Natural killer cell (primary cell): Measurements from ENCODE around the gene RBM33. TPM values are rescaled to one million over a fixed set of nuclear protein-coding genes. Genes with fewer than 3 reads are reported as not detected.

Experiments used
- ATAC-seq, 3 donors: fragments of 150-1000 bp in 2 of 3; fragments of 200-7000 bp in 1 of 3; cut with Tn5 transposase; 1 replicate in 1 of 3; 2 replicates in 2 of 3; pipeline ENCODE4 v1.10.0; 2021; ENCODE audit warnings: mild to moderate bottlenecking in 2 of 3, moderate library complexity in 2 of 3
- DNase-seq, 2 donors: peaks; one replicate each; pipeline versions ENCODE4 v3.0.0 to v3.0.0-alpha.2; 2013 to 2021; ENCODE audit warnings: mixed read lengths in 1 of 2
- H3K27ac ChIP-seq: one replicate; pipeline ENCODE4 v1.5.1; 2013; ENCODE audit warnings: mild to moderate bottlenecking, low read length
- H3K27me3 ChIP-seq: one replicate; pipeline ENCODE4 v1.6.1; 2013; ENCODE audit warnings: low read length; ENCODE audit not compliant: control insufficient read depth, insufficient read depth
- H3K36me3 ChIP-seq: one replicate; pipeline ENCODE4 v1.6.1; 2013; ENCODE audit warnings: low read length; ENCODE audit not compliant: control insufficient read depth, insufficient read depth
- H3K4me1 ChIP-seq: one replicate; pipeline ENCODE4 v1.6.1; 2013; ENCODE audit warnings: low read length; ENCODE audit not compliant: control insufficient read depth, insufficient read depth
- H3K4me3 ChIP-seq: one replicate; pipeline ENCODE4 v1.5.1; 2013; ENCODE audit warnings: low read length
- H3K9me3 ChIP-seq: one replicate; pipeline ENCODE4 v1.6.1; 2013; ENCODE audit warnings: low read length; ENCODE audit not compliant: control insufficient read depth, insufficient read depth
- H3K27ac Mint-ChIP-seq, 2 donors: one replicate each; pipeline ENCODE4 v1.8.0; 2022; ENCODE audit warnings: mild to moderate bottlenecking in 2 of 2, mixed read lengths in 2 of 2, moderate library complexity in 1 of 2
- H3K27me3 Mint-ChIP-seq, 2 donors: one replicate each; pipeline ENCODE4 v1.8.0; 2022; ENCODE audit warnings: low read depth in 2 of 2, mixed read lengths in 2 of 2
- H3K36me3 Mint-ChIP-seq: one replicate; pipeline ENCODE4 v1.8.0; 2022; ENCODE audit warnings: mixed read lengths
- H3K4me1 Mint-ChIP-seq, 2 donors: one replicate each; pipeline ENCODE4 v1.8.0; 2022; ENCODE audit warnings: mixed read lengths in 2 of 2
- H3K4me3 Mint-ChIP-seq: one replicate; pipeline ENCODE4 v1.8.0; 2022; ENCODE audit warnings: mild to moderate bottlenecking, moderate library complexity, mixed read lengths
- H3K9me3 Mint-ChIP-seq, 2 donors: one replicate each; pipeline ENCODE4 v1.8.0; 2022; ENCODE audit warnings: mixed read lengths in 2 of 2
- CTCF ChIP-seq: fragments of 200-600 bp; IDR thresholded peaks from one replicate; pipeline ENCODE4 v1.8.0; 2022; ENCODE audit warnings: antibody characterized with exemption
- WGBS: methylation state at CpG from one replicate; pipeline ENCODE4 v1.1.7; 2013; ENCODE audit warnings: missing lambda C conversion rate; ENCODE audit not compliant: insufficient coverage; 5-methylcytosine and 5-hydroxymethylcytosine counted together
- intact Hi-C: fragments of 100-400 bp; cut with micrococcal nuclease; formaldehyde crosslinking; loops from one replicate; pipeline ENCODE4 v1.14.2; 2022
- total RNA-seq, 4 donors: library from RNA; stranded (reverse); fragments of 120-200 nt in 1 of 4; gene quantifications; one replicate each; pipeline versions ENCODE4 v1.2.3 to v1.2.4, GENCODE V29; 2013 to 2022

The RBM33 gene
- total RNA-seq, 3 donors from 2014 or later (not counting 1 experiment from before 2014, with no cell fraction given) = 161 to 182 (median 182) TPM

DNA sequence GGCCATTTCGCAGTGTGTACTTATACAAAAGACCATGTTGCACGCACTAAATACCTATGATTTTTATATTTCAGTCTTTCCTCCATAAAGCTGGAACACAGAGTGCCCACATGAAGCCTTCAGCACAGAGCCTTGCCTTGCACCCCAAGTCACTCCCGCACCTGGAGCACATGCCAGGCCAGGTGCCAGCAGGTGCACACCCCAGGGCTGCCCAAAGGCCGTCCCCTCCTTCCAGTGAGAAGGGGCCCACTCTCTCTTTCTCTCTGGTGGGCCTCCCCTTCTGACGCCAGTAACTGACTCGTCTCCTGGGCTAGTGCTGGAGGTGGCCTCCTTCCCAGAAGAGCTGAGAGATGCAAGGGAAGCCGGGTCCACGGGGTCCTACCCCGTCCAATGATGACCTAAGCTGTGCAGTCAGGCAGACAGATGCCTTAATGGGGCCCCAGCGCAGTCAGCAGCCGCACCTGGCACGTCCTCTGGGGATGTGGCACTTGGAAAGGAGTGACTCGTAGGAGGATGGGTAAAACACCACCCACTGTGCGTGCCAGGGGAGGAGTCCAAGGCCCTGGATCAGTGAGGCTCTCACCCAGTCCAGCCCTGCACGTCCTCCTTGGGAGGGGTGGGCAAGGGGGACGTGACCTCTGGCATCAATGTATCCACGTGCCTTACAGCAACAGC is 185.5 kb downstream of the RBM33 start:
- WGBS = 73% methylated on average over 15 of the region's 17 CpGs
- no peaks in the 10 kb centered on the region for H3K4me1 Mint-ChIP-seq
- no peak for ATAC-seq
- H3K4me3 Mint-ChIP-seq = no peak overlapping the region
- no peaks in the 10 kb centered on the region for H3K4me1 ChIP-seq
- intact Hi-C loops = no loop called here
- DNase-seq = no peak
- no peaks in the 10 kb centered on the region for H3K36me3 Mint-ChIP-seq
- peaks cover 6 to 21% of the 10 kb centered on the region in 2 donors for H3K27me3 Mint-ChIP-seq
- no peak overlapping the region for H3K4me3 ChIP-seq
- no peak overlapping the region for H3K27ac Mint-ChIP-seq
- H3K27ac ChIP-seq = no peak overlapping the region
- no peaks in the 10 kb centered on the region for H3K9me3 ChIP-seq
- H3K27me3 ChIP-seq = no peaks in the 10 kb centered on the region
- H3K36me3 ChIP-seq = no peaks in the 10 kb centered on the region
- no peak for TF ChIP-seq CTCF
- H3K9me3 Mint-ChIP-seq = no peaks in the 10 kb centered on the region

Other genes starting within 250 kb of the RBM33 start
- not detected for gene EN2, start 186.5 kb upstream of the RBM33 start, total RNA-seq
- not detected for gene CNPY1, start 98.1 kb upstream of the RBM33 start, total RNA-seq
- gene SHH, start 167.8 kb downstream of the RBM33 start, total RNA-seq = not detected